AG09309 (cell line): ENCODE data around the gene NMUR1.
A peak's percentile ranks its signal among the peaks of the same experiment; 100 is the strongest.

ENCODE experiments used
- DNase-seq: peaks from one replicate; pipeline ENCODE4 v3.0.0-alpha.2; 2010; ENCODE audit warnings: low read depth
- H3K4me3 ChIP-seq: 2 replicates; pipeline ENCODE4 v1.5.1; 2011; ENCODE audit warnings: mild to moderate bottlenecking, low read depth, low read length, moderate library complexity; ENCODE audit not compliant: control insufficient read depth
- TF ChIP-seq, protein P1 (sequence below): IDR thresholded peaks from 2 replicates; pipeline ENCODE4 v1.5.1; 2011; ENCODE audit warnings: mild to moderate bottlenecking, low read depth, low read length, inconsistent platforms; ENCODE audit not compliant: insufficient read depth, control insufficient read depth; ENCODE audit errors: missing control alignments

The NMUR1 gene

DNA sequence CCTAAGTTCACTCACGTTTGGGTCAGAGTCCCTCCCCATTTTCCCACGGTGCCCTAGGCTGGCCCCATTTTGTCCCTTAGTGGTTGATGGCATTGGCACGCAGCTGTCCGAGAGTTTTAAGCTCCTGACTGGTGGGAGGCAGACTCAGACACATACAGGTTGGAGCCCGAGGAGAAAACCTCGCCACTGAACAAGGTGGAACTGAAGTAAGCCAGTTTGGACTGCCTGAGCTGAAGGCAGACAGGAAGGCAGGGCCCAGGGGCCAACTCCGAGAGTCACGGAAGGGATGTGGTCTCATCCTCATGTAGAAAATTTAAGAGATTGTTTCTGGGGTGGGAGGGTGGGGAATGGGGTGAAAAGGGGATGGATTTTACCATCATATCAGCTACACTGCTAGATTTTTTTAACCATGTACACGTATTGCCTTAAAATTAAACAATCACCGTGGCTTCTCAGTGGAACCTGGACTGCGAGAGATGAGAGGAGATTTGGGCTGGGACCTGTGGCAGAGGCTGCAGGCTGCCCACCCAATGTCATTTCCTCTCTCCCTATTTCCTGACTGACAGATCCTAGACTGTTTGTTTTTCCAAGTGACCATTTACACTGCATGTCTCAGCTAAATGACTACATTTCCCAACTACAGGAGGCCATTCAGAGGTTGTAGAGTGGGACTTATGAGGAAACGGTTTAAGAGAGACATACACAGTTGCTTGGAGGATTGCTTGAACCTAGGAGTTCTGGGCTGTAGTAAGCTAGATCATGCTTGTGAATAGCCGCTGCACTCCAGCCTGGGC, 19.4 kb upstream of the NMUR1 start:
- DNase-seq = no peak
- TF ChIP-seq, protein P1, sequence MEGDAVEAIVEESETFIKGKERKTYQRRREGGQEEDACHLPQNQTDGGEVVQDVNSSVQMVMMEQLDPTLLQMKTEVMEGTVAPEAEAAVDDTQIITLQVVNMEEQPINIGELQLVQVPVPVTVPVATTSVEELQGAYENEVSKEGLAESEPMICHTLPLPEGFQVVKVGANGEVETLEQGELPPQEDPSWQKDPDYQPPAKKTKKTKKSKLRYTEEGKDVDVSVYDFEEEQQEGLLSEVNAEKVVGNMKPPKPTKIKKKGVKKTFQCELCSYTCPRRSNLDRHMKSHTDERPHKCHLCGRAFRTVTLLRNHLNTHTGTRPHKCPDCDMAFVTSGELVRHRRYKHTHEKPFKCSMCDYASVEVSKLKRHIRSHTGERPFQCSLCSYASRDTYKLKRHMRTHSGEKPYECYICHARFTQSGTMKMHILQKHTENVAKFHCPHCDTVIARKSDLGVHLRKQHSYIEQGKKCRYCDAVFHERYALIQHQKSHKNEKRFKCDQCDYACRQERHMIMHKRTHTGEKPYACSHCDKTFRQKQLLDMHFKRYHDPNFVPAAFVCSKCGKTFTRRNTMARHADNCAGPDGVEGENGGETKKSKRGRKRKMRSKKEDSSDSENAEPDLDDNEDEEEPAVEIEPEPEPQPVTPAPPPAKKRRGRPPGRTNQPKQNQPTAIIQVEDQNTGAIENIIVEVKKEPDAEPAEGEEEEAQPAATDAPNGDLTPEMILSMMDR = no peak
- H3K4me3 ChIP-seq = no peak overlapping the region

DNA sequence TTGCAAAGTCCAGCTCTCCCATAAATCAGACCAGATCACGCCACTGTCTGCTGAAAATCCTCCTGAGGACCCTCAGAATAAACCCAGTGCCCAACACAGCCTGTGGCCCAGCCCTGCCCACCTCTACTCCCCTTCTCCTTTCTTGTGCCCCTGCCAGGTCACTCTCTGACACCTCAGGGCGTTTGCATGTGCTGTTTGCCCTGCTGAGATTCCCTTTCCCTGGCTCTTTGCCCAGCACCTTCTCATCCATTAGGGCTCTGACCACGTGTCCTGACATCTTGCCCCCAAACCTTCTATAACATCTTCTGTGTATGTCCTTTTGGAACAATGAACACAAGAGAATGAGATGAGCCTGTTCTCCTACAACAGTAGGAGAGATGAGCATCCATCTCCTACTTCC, 18.5 kb upstream of the NMUR1 start:
- TF ChIP-seq, protein P1 = no peak
- no peak overlapping the region for H3K4me3 ChIP-seq
- no peak for DNase-seq

DNA sequence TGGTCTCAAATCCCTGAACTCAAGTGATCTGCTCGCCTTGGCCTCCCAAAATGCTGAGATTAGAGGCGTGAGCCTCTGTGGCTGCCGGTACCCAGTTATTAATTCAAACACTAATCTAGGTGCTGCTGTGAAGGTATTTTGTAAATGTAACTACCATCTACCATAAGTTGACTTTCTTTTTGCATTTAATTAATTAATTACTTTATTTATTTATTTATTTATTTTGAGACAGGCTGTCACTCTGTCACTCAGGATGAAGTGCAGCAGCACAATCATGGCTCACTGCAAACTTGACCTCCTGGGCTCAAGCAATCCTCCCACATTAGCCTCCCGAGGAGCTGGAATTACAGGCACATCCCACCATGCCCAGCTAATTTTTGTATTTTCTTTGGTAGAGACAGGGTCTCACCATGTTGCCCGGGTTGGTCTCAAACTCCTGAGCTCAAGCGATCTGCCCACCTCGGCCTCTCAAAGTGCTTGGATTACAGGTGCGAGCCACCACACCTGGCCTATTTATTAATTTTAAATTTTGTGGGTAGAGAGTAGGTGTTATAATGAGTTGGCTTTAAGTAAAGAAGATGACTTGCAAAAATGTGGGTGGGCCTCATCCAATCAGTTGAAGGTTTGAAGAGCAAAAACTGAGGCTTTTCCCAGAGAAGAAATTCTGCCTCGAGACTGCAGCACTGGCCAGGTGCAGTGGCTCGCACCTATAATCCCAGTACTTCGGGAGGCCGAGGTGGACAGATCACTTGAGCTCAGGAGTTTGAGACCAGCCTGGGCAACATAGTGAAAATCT, 17.3 kb upstream of the NMUR1 start:
- TF ChIP-seq, protein P1 = no peak
- no peak overlapping the region for H3K4me3 ChIP-seq
- no peak for DNase-seq

DNA sequence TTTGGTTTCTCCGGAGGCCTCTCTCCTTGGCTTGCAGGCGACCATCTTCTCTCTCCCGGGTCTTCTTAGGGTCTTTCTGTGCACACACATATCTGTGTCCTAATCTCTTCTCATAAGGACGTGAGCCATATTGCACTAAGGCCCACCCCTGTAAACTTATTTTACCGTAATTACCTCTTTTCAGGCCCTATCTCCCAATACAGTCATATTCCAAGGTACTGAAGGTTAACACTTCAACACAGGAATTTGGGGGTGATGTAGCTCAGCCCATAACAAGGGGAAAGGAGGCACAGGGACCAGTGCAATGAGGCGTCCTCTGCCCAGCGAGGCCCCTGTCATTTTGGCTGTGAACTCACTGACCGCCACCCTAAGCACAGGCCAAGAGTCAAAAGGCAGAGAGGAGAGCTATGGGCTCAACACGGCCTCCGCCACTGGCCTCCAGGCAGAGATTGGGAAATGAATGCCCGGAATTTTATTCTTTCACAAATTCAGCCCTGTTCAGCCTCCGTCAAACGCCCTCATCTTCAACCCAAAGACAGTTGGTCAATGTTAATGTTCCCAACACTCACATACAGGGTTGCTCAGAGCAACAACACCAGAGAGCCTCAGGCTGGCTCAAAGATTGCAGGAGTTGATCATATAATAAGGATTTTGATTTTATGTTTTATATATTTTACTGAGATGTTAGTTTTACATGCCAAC, 15.9 kb upstream of the NMUR1 start:
- H3K4me3 ChIP-seq = no peak overlapping the region
- DNase-seq = no peak
- TF ChIP-seq, protein P1 = no peak

DNA sequence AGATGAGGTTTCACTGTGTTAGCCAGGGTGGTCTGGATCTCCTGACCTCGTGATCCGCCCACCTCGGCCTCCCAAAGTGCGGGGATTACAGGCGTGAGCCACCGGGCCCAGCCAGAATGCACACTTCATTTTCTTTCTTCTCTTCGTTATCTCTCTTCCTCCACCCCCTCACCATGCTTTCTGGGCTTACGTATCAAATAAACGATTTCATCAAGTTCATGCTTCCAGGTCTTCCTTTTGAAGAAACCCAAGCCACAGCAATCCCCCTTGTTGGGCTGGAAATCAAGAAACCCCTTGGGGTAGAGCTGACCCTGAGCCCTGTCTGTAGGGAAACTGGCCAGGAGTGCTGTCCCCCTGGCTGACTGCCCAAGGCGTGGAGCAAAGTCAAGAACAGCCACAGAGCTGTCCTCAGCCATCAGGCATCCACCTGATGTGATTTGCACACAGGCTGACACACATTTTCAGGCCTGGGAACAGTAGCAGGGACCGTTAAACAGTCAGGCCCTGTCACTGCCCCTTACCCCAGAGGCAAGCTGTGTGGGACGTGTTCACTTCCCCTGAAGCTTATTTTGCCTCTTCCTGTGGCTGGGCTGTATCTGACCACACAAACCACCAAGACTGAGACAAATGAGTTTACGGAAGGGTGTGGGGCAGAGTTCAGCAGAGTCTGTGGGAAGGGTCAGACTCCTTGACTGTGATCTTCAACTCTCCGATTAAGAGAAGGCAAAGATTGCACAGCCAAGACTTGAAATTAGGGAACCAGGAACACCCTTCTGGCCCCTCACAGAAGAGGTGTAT, 15.1 kb upstream of the NMUR1 start:
- peak; percentile 5 for DNase-seq
- no peak overlapping the region for H3K4me3 ChIP-seq
- TF ChIP-seq, protein P1 = no peak

DNA sequence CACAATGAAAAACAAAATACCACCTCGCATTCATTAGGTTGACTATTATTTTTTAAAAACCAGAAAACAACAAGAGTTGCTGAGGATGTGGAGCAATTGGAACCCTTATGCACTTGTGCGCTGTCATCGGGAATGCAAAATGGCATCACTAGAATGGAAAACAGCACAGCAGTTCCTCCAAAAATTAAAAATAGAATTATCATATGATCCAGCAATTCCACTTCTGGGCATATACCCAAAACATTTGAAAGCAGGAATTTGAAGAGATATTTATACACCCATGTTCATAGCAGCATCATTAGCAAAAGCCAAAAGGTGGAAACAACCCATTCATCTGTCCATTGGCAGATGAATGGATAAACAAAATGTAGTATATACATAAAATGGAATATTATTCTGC, 11.9 kb upstream of the NMUR1 start:
- DNase-seq = no peak
- TF ChIP-seq, protein P1 = no peak

More for the DNA sequence above, 11.9 kb upstream of the NMUR1 start:
- no peak overlapping the region for H3K4me3 ChIP-seq
